ENCODE data around the gene RABEP2. TPM values are rescaled to one million over a fixed set of nuclear protein-coding genes. Genes with fewer than 3 reads are reported as not detected.

RABEP2 gene
- total RNA-seq, 1 experiment from 2014 or later: 17.5 TPM

- Histone ChIP-seq H3K4me2 (ENCODE audit: insufficient read depth, insufficient read length, low read length) (peak overlapping the region; percentile 100), H4K91ac (ENCODE audit: insufficient read length, low read depth, low read length) (no peak overlapping the region), H3K4ac (ENCODE audit: low read depth, low read length) (no peak overlapping the region), H3K18ac (ENCODE audit: insufficient read length, low read depth, low read length) (peak overlapping the region; percentile 95), H2BK120ac (ENCODE audit: low read depth, low read length, poor library complexity, severe bottlenecking) (no peak overlapping the region), H3K9me3 (ENCODE audit: control insufficient read depth, low read depth, low read length) (no peaks in the 10 kb centered on the region), H3K79me2 (ENCODE audit: insufficient read depth, low read length) (no peaks in the 10 kb centered on the region), H2BK5ac (ENCODE audit: insufficient read length, low read length) (no peak overlapping the region), H3K23ac (ENCODE audit: insufficient read length, low read depth, low read length) (no peak overlapping the region), H3K9ac (ENCODE audit: extremely low read depth, insufficient read length, low read length) (peak overlapping the region; percentile 90), H3K23me2 (ENCODE audit: insufficient read length, low read depth, low read length, poor library complexity, severe bottlenecking) (peaks cover 12% of the 10 kb centered on the region), H4K20me1 (ENCODE audit: control insufficient read depth, insufficient read depth, insufficient read length) (no peaks in the 10 kb centered on the region), H2AFZ (ENCODE audit: low read length) (peak overlapping the region; percentile 75), H3K27ac (ENCODE audit: insufficient read length, low read depth, low read length) (peak overlapping the region; percentile 92), H3K27me3 (ENCODE audit: insufficient read depth, low read length) (no peaks in the 10 kb centered on the region), H3K14ac (ENCODE audit: insufficient read depth, low read length) (peak overlapping the region; percentile 97), H3K79me1 (ENCODE audit: insufficient read depth, low read depth, low read length, poor library complexity, severe bottlenecking) (no peaks in the 10 kb centered on the region), H4K5ac (ENCODE audit: insufficient read length, low read depth, low read length) (peak overlapping the region; percentile 70), H3K56ac (ENCODE audit: insufficient read length, low read depth, low read length) (peak overlapping the region; percentile 79), H2BK12ac (ENCODE audit: insufficient read length, low read depth, low read length) (no peak overlapping the region), H2BK20ac (ENCODE audit: low read depth, low read length, poor library complexity, severe bottlenecking) (no peak overlapping the region), H4K8ac (replicated peaks; ENCODE audit: insufficient read length, low read depth, low read length) (no peak overlapping the region), H2BK15ac (ENCODE audit: low read depth, low read length) (no peak overlapping the region), H3K4me1 (ENCODE audit: insufficient read depth, low read length) (no peaks in the 10 kb centered on the region), H2AK5ac (ENCODE audit: insufficient read length, low read length) (no peak overlapping the region), H3T11ph (ENCODE audit: low read length) (no peak overlapping the region)
- no peak for DNase-seq
- Mint-ChIP-seq H3K4me3 (peak overlapping the region; percentile 91 to 96), H3K4me1 (peaks cover 14 to 17% of the 10 kb centered on the region in 2 experiments), H3K36me3 (ENCODE audit: insufficient read depth in 1 of 3, low read depth in 3 of 3) (peaks cover 0 to 5% (median 5%) of the 10 kb centered on the region in 3 experiments; a peak in 4 of 7 replicates), H3K27ac (peak overlapping the region; percentile 97 to 99 (median 98)), H3K9me3 (no peaks in the 10 kb centered on the region), H3K27me3 (ENCODE audit: low read depth) (no peaks in the 10 kb centered on the region)
- TF ChIP-seq CTCF (conservative IDR thresholded peaks at IDR 0.05): no peak
- WGBS (ENCODE audit: extremely low coverage, insufficient read length, low lambda C conversion rate): no CpG with 5 or more reads among the region's 48 CpGs
These were observed 569 bp upstream of the RABEP2 start for GRCh38 chr16:28925386-28926228.
